ENCODE measurements around the gene ARHGAP21. TPM values are rescaled to one million over a fixed set of nuclear protein-coding genes. Genes with fewer than 3 reads are reported as not detected.
"Not testable (repeated sequence)": the region's sequence is repeated elsewhere in the genome, so short reads cannot be mapped to it uniquely, and the experiment has no call there.

The ARHGAP21 gene
- total RNA-seq, 3 donors from 2014 or later (not counting 1 experiment from before 2014, with no cell fraction given): 30.9 to 45.8 (median 34.7) TPM

- DNase-seq (no peak), ATAC-seq (no peak)
- Mint-ChIP-seq H3K4me1 (no peaks in the 10 kb centered on the region), H3K27ac (no peak overlapping the region), H3K9me3 (peaks cover 0 to 3% of the 10 kb centered on the region in 2 donors), H3K36me3 (no peaks in the 10 kb centered on the region), H3K27me3 (ENCODE audit: low read depth in 2 of 2) (peaks cover 6% of the 10 kb centered on the region in 2 donors), H3K4me3 (no peak overlapping the region)
- intact Hi-C loops (cut with micrococcal nuclease): no loop called here
- no peak for TF ChIP-seq CTCF (IDR thresholded peaks at IDR 0.05)
- Histone ChIP-seq H3K4me1 (ENCODE audit: control insufficient read depth, insufficient read depth, low read length) (no peaks in the 10 kb centered on the region), H3K4me3 (ENCODE audit: low read length) (no peak overlapping the region), H3K36me3 (ENCODE audit: control insufficient read depth, insufficient read depth, low read length) (no peaks in the 10 kb centered on the region), H3K27me3 (ENCODE audit: control insufficient read depth, insufficient read depth, low read length) (no peaks in the 10 kb centered on the region), H3K27ac (ENCODE audit: low read length) (no peak overlapping the region), H3K9me3 (ENCODE audit: control insufficient read depth, insufficient read depth, low read length) (no peaks in the 10 kb centered on the region)
- WGBS (ENCODE audit: insufficient coverage): 91% methylated on average over 5 of the region's 8 CpGs
Measured at GRCh38 chr10:24762161-24762924, 38.7 kb upstream of the ARHGAP21 start.

GRCh38 chr10:24759672-24760071 is 36.0 kb upstream of the ARHGAP21 start:
- H3K27me3 Mint-ChIP-seq (ENCODE audit: low read depth in 2 of 2): peaks cover 6% of the 10 kb centered on the region in 2 donors
- Histone ChIP-seq H3K4me1 (ENCODE audit: control insufficient read depth, insufficient read depth, low read length) (no peaks in the 10 kb centered on the region), H3K27ac (ENCODE audit: low read length) (no peak overlapping the region), H3K36me3 (ENCODE audit: control insufficient read depth, insufficient read depth, low read length) (no peaks in the 10 kb centered on the region), H3K27me3 (ENCODE audit: control insufficient read depth, insufficient read depth, low read length) (no peaks in the 10 kb centered on the region), H3K9me3 (ENCODE audit: control insufficient read depth, insufficient read depth, low read length) (no peaks in the 10 kb centered on the region), H3K4me3 (ENCODE audit: low read length) (no peak overlapping the region)
- TF ChIP-seq CTCF (IDR thresholded peaks at IDR 0.05): no peak
- no peak overlapping the region for H3K4me3 Mint-ChIP-seq
- intact Hi-C loops (cut with micrococcal nuclease): no loop called here
- ATAC-seq (no peak), DNase-seq (no peak)
- H3K27ac Mint-ChIP-seq: no peak overlapping the region
- WGBS (ENCODE audit: insufficient coverage): 99% methylated on average over 2 of the region's 2 CpGs
- no peaks in the 10 kb centered on the region for H3K4me1 Mint-ChIP-seq
- H3K9me3 Mint-ChIP-seq: no peaks in the 10 kb centered on the region
- H3K36me3 Mint-ChIP-seq: no peaks in the 10 kb centered on the region

- H3K27me3 Mint-ChIP-seq (ENCODE audit: low read depth in 2 of 2); H3K27ac ChIP-seq (ENCODE audit: low read length); DNase-seq; ATAC-seq; H3K9me3 Mint-ChIP-seq; H3K4me1 Mint-ChIP-seq; H3K36me3 Mint-ChIP-seq; H3K27ac Mint-ChIP-seq; H3K36me3 ChIP-seq (ENCODE audit: control insufficient read depth, insufficient read depth, low read length); H3K9me3 ChIP-seq (ENCODE audit: control insufficient read depth, insufficient read depth, low read length); H3K4me1 ChIP-seq (ENCODE audit: control insufficient read depth, insufficient read depth, low read length); H3K4me3 ChIP-seq (ENCODE audit: low read length); intact Hi-C loops (cut with micrococcal nuclease); H3K4me3 Mint-ChIP-seq; H3K27me3 ChIP-seq (ENCODE audit: control insufficient read depth, insufficient read depth, low read length): not testable (repeated sequence)
- 95% methylated on average over 3 of the region's 3 CpGs for WGBS (ENCODE audit: insufficient coverage)
Measured at GRCh38 chr10:24758254-24758653, 34.6 kb upstream of the ARHGAP21 start.

- Histone ChIP-seq H3K4me3 (ENCODE audit: low read length) (no peak overlapping the region), H3K27ac (ENCODE audit: low read length) (no peak overlapping the region), H3K9me3 (ENCODE audit: control insufficient read depth, insufficient read depth, low read length) (no peaks in the 10 kb centered on the region), H3K27me3 (ENCODE audit: control insufficient read depth, insufficient read depth, low read length) (no peaks in the 10 kb centered on the region), H3K4me1 (ENCODE audit: control insufficient read depth, insufficient read depth, low read length) (no peaks in the 10 kb centered on the region), H3K36me3 (ENCODE audit: control insufficient read depth, insufficient read depth, low read length) (no peaks in the 10 kb centered on the region)
- intact Hi-C loops (cut with micrococcal nuclease): no loop called here
- 67% methylated on average over 1 of the region's 1 CpG for WGBS (ENCODE audit: insufficient coverage)
- no peaks in the 10 kb centered on the region for H3K4me1 Mint-ChIP-seq
- ATAC-seq: no peak
- H3K4me3 Mint-ChIP-seq: no peak overlapping the region
- peaks cover 6% of the 10 kb centered on the region in 2 donors for H3K27me3 Mint-ChIP-seq (ENCODE audit: low read depth in 2 of 2)
- TF ChIP-seq CTCF (IDR thresholded peaks at IDR 0.05): no peak
- H3K9me3 Mint-ChIP-seq: no peaks in the 10 kb centered on the region
- no peak overlapping the region for H3K27ac Mint-ChIP-seq
- no peaks in the 10 kb centered on the region for H3K36me3 Mint-ChIP-seq
- DNase-seq: no peak
Measured at GRCh38 chr10:24756283-24756682, 32.6 kb upstream of the ARHGAP21 start.

Data from natural killer cell (primary cell).